Measurements from ENCODE around the gene ABCG2. TPM values are rescaled to one million over a fixed set of nuclear protein-coding genes. Genes with fewer than 3 reads are reported as not detected.

The ABCG2 gene
- total and polyA plus RNA-seq, 2 of the 8 experiments (the other 6 are each of a cell fraction or from before 2014, with no cell fraction given) = 2.4 to 4.6 TPM

GRCh38 chr4:88169298-88169697 is 10.9 kb upstream of the ABCG2 start:
- H3K36me3 ChIP-seq (ENCODE audit: control insufficient read depth in 2 of 4, insufficient read depth in 4 of 4, low read length in 3 of 4) = no peaks in the 10 kb centered on the region
- H3K79me2 ChIP-seq (ENCODE audit: control insufficient read depth in 1 of 2, insufficient read depth in 2 of 2, low read length in 2 of 2) = no peaks in the 10 kb centered on the region
- ChIA-PET CTCF (ENCODE audit: partially characterized antibody) (interaction anchor here (0.6 to 0.8 kb wide), 3 partner anchors 9 to 136 kb away, joined by 3 to 4 read pairs (median 3); no protein-coding TSS in a partner anchor), POLR2A (ENCODE audit: partially characterized antibody) (no interaction called here)
- H3K9ac ChIP-seq (replicated peaks in 1 of 4; ENCODE audit: extremely low read depth in 1 of 4, low read depth in 3 of 4, low read length in 3 of 4) = no peak overlapping the region
- no peak overlapping the region for H2AK5ac ChIP-seq (ENCODE audit: low read depth, low read length)
- H3K18ac ChIP-seq (ENCODE audit: extremely low read depth, low read length) = no peak overlapping the region
- H3K27me3 ChIP-seq (replicated peaks in 1 of 4; ENCODE audit: control insufficient read depth in 3 of 4, extremely low read depth in 1 of 4, insufficient read depth in 3 of 4, low read length in 3 of 4) = no peaks in the 10 kb centered on the region
- no peak overlapping the region for H2BK120ac ChIP-seq (replicated peaks; ENCODE audit: low read depth, low read length)
- H2BK5ac ChIP-seq (ENCODE audit: low read depth, low read length) = no peak overlapping the region
- FAIRE-seq (no peak), DNase-seq (ENCODE audit: low read depth in 1 of 2, low spot score in 2 of 2) (no peak)
- no peak overlapping the region for H3K4ac ChIP-seq (replicated peaks; ENCODE audit: insufficient read length, low read depth, low read length)
- H2BK15ac ChIP-seq (ENCODE audit: low read length) = no peak overlapping the region
- no peaks in the 10 kb centered on the region; the same call in 1 of the 2 replicates for H3K23me2 ChIP-seq (ENCODE audit: low read depth, low read length)
- no peak overlapping the region for H4K5ac ChIP-seq (ENCODE audit: insufficient read length, low read depth, low read length)
- H2BK20ac ChIP-seq (ENCODE audit: low read length) = no peak overlapping the region
- no peak overlapping the region for H3K23ac ChIP-seq (ENCODE audit: insufficient read length)
- H2AFZ ChIP-seq (ENCODE audit: low read length) = no peak overlapping the region
- no peaks in the 10 kb centered on the region for H3K4me1 ChIP-seq (replicated peaks in 1 of 4; ENCODE audit: control insufficient read depth in 3 of 4, insufficient read depth in 4 of 4, low read length in 3 of 4)
- no peak overlapping the region for H4K8ac ChIP-seq (ENCODE audit: extremely low read depth, insufficient read depth, low read length)
- H3K56ac ChIP-seq (replicated peaks; ENCODE audit: insufficient read length, low read depth, low read length) = no peak overlapping the region
- no peaks in the 10 kb centered on the region for H4K20me1 ChIP-seq (replicated peaks in 1 of 2; ENCODE audit: control insufficient read depth in 1 of 2, insufficient read depth in 2 of 2, low read length in 2 of 2)
- no peak overlapping the region for H3K14ac ChIP-seq (ENCODE audit: insufficient read length)
- no peaks in the 10 kb centered on the region for H3K79me1 ChIP-seq (ENCODE audit: low read depth, low read length)
- no peak overlapping the region for H3K4me3 ChIP-seq (ENCODE audit: extremely low read depth in 1 of 4, insufficient read depth in 2 of 4, low read depth in 3 of 4, low read length in 4 of 4)
- no peak overlapping the region for H3K4me2 ChIP-seq (ENCODE audit: insufficient read depth in 1 of 2, low read depth in 2 of 2, low read length in 2 of 2)
- WGBS, 2 experiments (ENCODE audit: extremely low coverage in 1 of 2, insufficient coverage in 1 of 2, insufficient read length in 1 of 2, insufficient replicate concordance in 2 of 2, low coverage in 1 of 2, low lambda C conversion rate in 2 of 2, missing lambda C conversion rate in 1 of 2) = 79% methylated on average over 2 of the region's 2 CpGs; no CpG with 5 or more reads in 1 of the 2 experiments
- no peaks in the 10 kb centered on the region for H3K9me3 ChIP-seq (ENCODE audit: insufficient read depth in 2 of 2, low read depth in 1 of 2, low read length in 1 of 2)
- no peak overlapping the region for H3K27ac ChIP-seq (ENCODE audit: low read depth, low read length)
- no peak overlapping the region for H2BK12ac ChIP-seq (ENCODE audit: low read depth, low read length)
- no peak overlapping the region for H4K91ac ChIP-seq (replicated peaks; ENCODE audit: insufficient read length, low read length)
- TF ChIP-seq CHD2 (IDR thresholded peaks at IDR 0.05; ENCODE audit: low read length) (no peak), POLR2A (IDR thresholded peaks at IDR 0.05; ENCODE audit: control extremely low read depth in 1 of 2, low read depth in 2 of 2, low read length in 2 of 2) (no peak), RBBP5 (IDR thresholded peaks at IDR 0.05; ENCODE audit: borderline replicate concordance, low read depth, low read length) (no peak), RXRA (IDR thresholded peaks at IDR 0.05; ENCODE audit: insufficient read depth, low read depth, low read length) (no peak), KDM5A (IDR thresholded peaks at IDR 0.05; ENCODE audit: low read length) (no peak), SIRT6 (IDR thresholded peaks at IDR 0.05; ENCODE audit: low read length) (no peak), EP300 (IDR thresholded peaks at IDR 0.05; ENCODE audit: borderline replicate concordance in 1 of 2, low read depth in 2 of 2, low read length in 2 of 2) (no peak), HDAC2 (IDR thresholded peaks at IDR 0.05; ENCODE audit: borderline replicate concordance in 1 of 2, low read depth in 2 of 2, low read length in 2 of 2) (no peak), CBX5 (IDR thresholded peaks at IDR 0.05; ENCODE audit: low read depth, low read length) (no peak), KDM4A (IDR thresholded peaks at IDR 0.05; ENCODE audit: low read depth, low read length, severe bottlenecking) (no peak), POLR2AphosphoS5 (IDR thresholded peaks at IDR 0.05; ENCODE audit: low read depth, low read length) (no peak)
- TF ChIP-seq, protein P1, sequence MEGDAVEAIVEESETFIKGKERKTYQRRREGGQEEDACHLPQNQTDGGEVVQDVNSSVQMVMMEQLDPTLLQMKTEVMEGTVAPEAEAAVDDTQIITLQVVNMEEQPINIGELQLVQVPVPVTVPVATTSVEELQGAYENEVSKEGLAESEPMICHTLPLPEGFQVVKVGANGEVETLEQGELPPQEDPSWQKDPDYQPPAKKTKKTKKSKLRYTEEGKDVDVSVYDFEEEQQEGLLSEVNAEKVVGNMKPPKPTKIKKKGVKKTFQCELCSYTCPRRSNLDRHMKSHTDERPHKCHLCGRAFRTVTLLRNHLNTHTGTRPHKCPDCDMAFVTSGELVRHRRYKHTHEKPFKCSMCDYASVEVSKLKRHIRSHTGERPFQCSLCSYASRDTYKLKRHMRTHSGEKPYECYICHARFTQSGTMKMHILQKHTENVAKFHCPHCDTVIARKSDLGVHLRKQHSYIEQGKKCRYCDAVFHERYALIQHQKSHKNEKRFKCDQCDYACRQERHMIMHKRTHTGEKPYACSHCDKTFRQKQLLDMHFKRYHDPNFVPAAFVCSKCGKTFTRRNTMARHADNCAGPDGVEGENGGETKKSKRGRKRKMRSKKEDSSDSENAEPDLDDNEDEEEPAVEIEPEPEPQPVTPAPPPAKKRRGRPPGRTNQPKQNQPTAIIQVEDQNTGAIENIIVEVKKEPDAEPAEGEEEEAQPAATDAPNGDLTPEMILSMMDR (IDR thresholded peaks at IDR 0.05; ENCODE audit: control extremely low read depth in 1 of 3, insufficient read depth in 1 of 3, low read depth in 1 of 3, low read length in 3 of 3) = no peak
